Activated CD4-positive, alpha-beta memory T cell treated with anti-CD3 and anti-CD28 coated beads, Interleukin-2, amount 10 ng/mL, durations not matched to agents 7 days and 5 days (primary cell): Measurements from ENCODE around the gene PRPH2. TPM values are rescaled to one million over a fixed set of nuclear protein-coding genes. Genes with fewer than 3 reads are reported as not detected.

Experiments used
- CTCF ChIA-PET: fragments of 350-600 bp; sonication (Branson Sonifier 250); formaldehyde crosslinking; loops from one replicate; lab custom pipeline; 2021; ENCODE audit warnings: antibody characterized with exemption, inconsistent platforms; lab: Charles Lee
- POLR2A ChIA-PET: fragments of 350-600 bp; sonication (Branson Sonifier 250); formaldehyde crosslinking; loops from one replicate; lab custom pipeline; 2021; ENCODE audit warnings: antibody characterized with exemption; lab: Charles Lee
- DNase-seq: peaks from one replicate; pipeline ENCODE4 v3.0.0-alpha.2; 2020
- H3K27ac Mint-ChIP-seq: one replicate; pipeline ENCODE4 v1.8.0; 2021; ENCODE audit warnings: mild to moderate bottlenecking, mixed read lengths
- H3K27me3 Mint-ChIP-seq: one replicate; pipeline ENCODE4 v1.8.0; 2021; ENCODE audit warnings: mixed read lengths
- H3K36me3 Mint-ChIP-seq: one replicate; pipeline ENCODE4 v1.8.0; 2021; ENCODE audit warnings: low read depth, mixed read lengths
- H3K4me1 Mint-ChIP-seq: one replicate; pipeline ENCODE4 v1.8.0; 2021; ENCODE audit warnings: mixed read lengths
- H3K4me3 Mint-ChIP-seq: one replicate; pipeline ENCODE4 v1.8.0; 2021; ENCODE audit warnings: mild to moderate bottlenecking, mixed read lengths
- H3K9me3 Mint-ChIP-seq: one replicate; pipeline ENCODE4 v1.8.0; 2021; ENCODE audit warnings: mixed read lengths
- total RNA-seq, 2 experiments: library from RNA; stranded (reverse); gene quantifications; one replicate each; pipeline ENCODE4 v1.2.3, GENCODE V29; 2021

The PRPH2 gene
- not detected for total RNA-seq

- Mint-ChIP-seq H3K4me1 (peaks cover 18% of the 10 kb centered on the region), H3K4me3 (no peak within 1 kb of the TSS)
These were observed at the start of gene PRPH2 for GRCh38 chr6:42722497-42722896. Gene PRPH2 (minus strand): TSS chr6:42722597. CDS start chr6:42722334, 263 bp downstream.

GRCh38 chr6:42771741-42772100 is 49.3 kb upstream of the PRPH2 start:
- H3K36me3 Mint-ChIP-seq = peaks cover 25% of the 10 kb centered on the region
- H3K27me3 Mint-ChIP-seq = no peaks in the 10 kb centered on the region
- H3K4me3 Mint-ChIP-seq = peak overlapping the region; percentile 62
- DNase-seq = peak; percentile 43
- H3K27ac Mint-ChIP-seq = peak overlapping the region; percentile 100
- POLR2A ChIA-PET = interaction anchor here (0.6 to 20.1 kb wide), 19 partner anchors 11 to 243 kb away, joined by 3 to 658 read pairs (median 7); partner anchors contain the start of genes BICRAL, KLHDC3, PEX6 and RPL7L1
- peaks cover 64% of the 10 kb centered on the region for H3K4me1 Mint-ChIP-seq
- CTCF ChIA-PET = interaction anchor here (1.6 to 4.0 kb wide), 3 partner anchors 11 to 27 kb away, joined by 4 to 31 read pairs (median 15); partner anchors contain the start of genes BICRAL and TBCC
- H3K9me3 Mint-ChIP-seq = no peaks in the 10 kb centered on the region

More at GRCh38 chr6:42722497-42722896, at the start of gene PRPH2:
- Mint-ChIP-seq H3K27ac (no peak within 1 kb of the TSS), H3K27me3 (no peaks in the 10 kb centered on the region), H3K36me3 (no peaks in the 10 kb centered on the region), H3K9me3 (no peaks in the 10 kb centered on the region)
- POLR2A ChIA-PET = no interaction called here
- CTCF ChIA-PET = no interaction called here
- DNase-seq = no peak

- Mint-ChIP-seq H3K27me3 (no peaks in the 10 kb centered on the region), H3K27ac (peak overlapping the region; percentile 100), H3K4me3 (no peak overlapping the region), H3K4me1 (peaks cover 51% of the 10 kb centered on the region), H3K9me3 (no peaks in the 10 kb centered on the region), H3K36me3 (peaks cover 29% of the 10 kb centered on the region)
- DNase-seq = no peak
- CTCF ChIA-PET = interaction anchor here (0.8 to 4.0 kb wide), 4 partner anchors 13 to 620 kb away, joined by 3 to 31 read pairs (median 9); partner anchors contain the start of genes BICRAL and TBCC
- POLR2A ChIA-PET = interaction anchor here (0.8 to 20.1 kb wide), 13 partner anchors 13 to 848 kb away, joined by 3 to 658 read pairs (median 9); partner anchors contain the start of genes BICRAL, BYSL, CNPY3 and RPL7L1
These were observed 47.4 kb upstream of the PRPH2 start for GRCh38 chr6:42769836-42770235.

GRCh38 chr6:42769051-42769450 is 46.7 kb upstream of the PRPH2 start:
- Mint-ChIP-seq H3K36me3 (peaks cover 26% of the 10 kb centered on the region), H3K27me3 (no peaks in the 10 kb centered on the region), H3K9me3 (no peaks in the 10 kb centered on the region), H3K27ac (peak overlapping the region; percentile 24), H3K4me1 (peaks cover 44% of the 10 kb centered on the region), H3K4me3 (no peak overlapping the region)
- DNase-seq = no peak
- POLR2A ChIA-PET = interaction anchor here (1.6 to 20.1 kb wide), 4 partner anchors 14 to 160 kb away, joined by 5 to 658 read pairs (median 166); partner anchors contain the start of genes BICRAL, CNPY3, RPL7L1 and TBCC
- CTCF ChIA-PET = interaction anchor here (0.9 to 4.0 kb wide), 4 partner anchors 14 to 621 kb away, joined by 3 to 31 read pairs (median 4); partner anchors contain the start of gene BICRAL

GRCh38 chr6:42766163-42766670 is 43.8 kb upstream of the PRPH2 start:
- CTCF ChIA-PET = no interaction called here
- H3K27ac Mint-ChIP-seq = no peak overlapping the region
- H3K9me3 Mint-ChIP-seq = no peaks in the 10 kb centered on the region
- H3K4me1 Mint-ChIP-seq = peaks cover 26% of the 10 kb centered on the region
- H3K36me3 Mint-ChIP-seq = peaks cover 24% of the 10 kb centered on the region
- H3K27me3 Mint-ChIP-seq = no peaks in the 10 kb centered on the region
- DNase-seq = no peak
- H3K4me3 Mint-ChIP-seq = no peak overlapping the region
- POLR2A ChIA-PET = interaction anchor here (1.0 to 2.1 kb wide), 5 partner anchors 11 to 20 kb away, joined by 3 to 12 read pairs (median 6); partner anchors contain the start of genes BICRAL and TBCC

GRCh38 chr6:42764911-42765648 is 42.7 kb upstream of the PRPH2 start:
- Mint-ChIP-seq H3K9me3 (no peaks in the 10 kb centered on the region), H3K36me3 (peaks cover 22% of the 10 kb centered on the region), H3K27me3 (no peaks in the 10 kb centered on the region), H3K4me3 (no peak overlapping the region), H3K4me1 (peaks cover 17% of the 10 kb centered on the region), H3K27ac (no peak overlapping the region)
- no peak for DNase-seq
- CTCF ChIA-PET = interaction anchor here (0.5 kb wide), 1 partner anchor 662 kb away, joined by 3 read pairs; the partner anchor contains the start of gene ABCC10
- POLR2A ChIA-PET = interaction anchor here (1.0 to 2.1 kb wide), 6 partner anchors 10 to 38 kb away, joined by 3 to 12 read pairs (median 4); partner anchors contain the start of genes BICRAL and TBCC

- POLR2A ChIA-PET = interaction anchor here (1.3 to 5.2 kb wide), 4 partner anchors 9 to 117 kb away, joined by 3 to 34 read pairs (median 4); partner anchors contain the start of gene RPL7L1
- Mint-ChIP-seq H3K36me3 (peaks cover 22% of the 10 kb centered on the region), H3K27ac (no peak overlapping the region), H3K9me3 (no peaks in the 10 kb centered on the region), H3K4me1 (peaks cover 5% of the 10 kb centered on the region), H3K27me3 (no peaks in the 10 kb centered on the region), H3K4me3 (no peak overlapping the region)
- DNase-seq = no peak
- CTCF ChIA-PET = interaction anchor here (1.0 to 1.1 kb wide), 2 partner anchors 16 to 101 kb away, joined by 3 read pairs; no protein-coding TSS in a partner anchor
These were observed 40.6 kb upstream of the PRPH2 start for GRCh38 chr6:42762950-42763349.

- Mint-ChIP-seq H3K36me3 (peaks cover 17% of the 10 kb centered on the region), H3K4me3 (no peak overlapping the region), H3K27me3 (no peaks in the 10 kb centered on the region), H3K4me1 (peaks cover 4% of the 10 kb centered on the region), H3K9me3 (no peaks in the 10 kb centered on the region), H3K27ac (no peak overlapping the region)
- POLR2A ChIA-PET = interaction anchor here (1.3 to 5.2 kb wide), 5 partner anchors 9 to 117 kb away, joined by 3 to 34 read pairs (median 4); partner anchors contain the start of genes RPL7L1 and TBCC
- no peak for DNase-seq
- CTCF ChIA-PET = interaction anchor here (1.0 to 1.1 kb wide), 2 partner anchors 16 to 101 kb away, joined by 3 read pairs; no protein-coding TSS in a partner anchor
These were observed 40.0 kb upstream of the PRPH2 start for GRCh38 chr6:42762426-42762859.

- H3K4me1 Mint-ChIP-seq = peaks cover 3% of the 10 kb centered on the region
- DNase-seq = no peak
- no peak overlapping the region for H3K27ac Mint-ChIP-seq
- ChIA-PET CTCF (interaction anchor here (0.5 to 1.0 kb wide), 3 partner anchors 15 to 696 kb away, joined by 3 read pairs; no protein-coding TSS in a partner anchor), POLR2A (interaction anchor here (2.8 to 5.2 kb wide), 2 partner anchors 10 to 14 kb away, joined by 19 to 34 read pairs; partner anchors contain the start of gene TBCC)
- H3K9me3 Mint-ChIP-seq = no peaks in the 10 kb centered on the region
- no peaks in the 10 kb centered on the region for H3K27me3 Mint-ChIP-seq
- peaks cover 15% of the 10 kb centered on the region for H3K36me3 Mint-ChIP-seq
- H3K4me3 Mint-ChIP-seq = no peak overlapping the region
These were observed 39.1 kb upstream of the PRPH2 start for GRCh38 chr6:42761287-42762067.

- Mint-ChIP-seq H3K9me3 (no peaks in the 10 kb centered on the region), H3K27me3 (no peaks in the 10 kb centered on the region), H3K27ac (no peak overlapping the region), H3K36me3 (peaks cover 14% of the 10 kb centered on the region), H3K4me1 (peaks cover 3% of the 10 kb centered on the region), H3K4me3 (no peak overlapping the region)
- POLR2A ChIA-PET = interaction anchor here (0.6 to 5.2 kb wide), 5 partner anchors 10 to 369 kb away, joined by 3 to 34 read pairs (median 5); partner anchors contain the start of genes BICRAL and TBCC
- no peak for DNase-seq
- CTCF ChIA-PET = no interaction called here
These were observed 36.5 kb upstream of the PRPH2 start for GRCh38 chr6:42758756-42759430.

GRCh38 chr6:42756722-42757121 is 34.3 kb upstream of the PRPH2 start:
- Mint-ChIP-seq H3K27ac (no peak overlapping the region), H3K9me3 (no peaks in the 10 kb centered on the region)
- CTCF ChIA-PET = no interaction called here

More at GRCh38 chr6:42756722-42757121, 34.3 kb upstream of the PRPH2 start:
- DNase-seq = no peak
- Mint-ChIP-seq H3K4me1 (no peaks in the 10 kb centered on the region), H3K4me3 (no peak overlapping the region), H3K36me3 (peaks cover 11% of the 10 kb centered on the region), H3K27me3 (no peaks in the 10 kb centered on the region)
- POLR2A ChIA-PET = interaction anchor here (2.1 to 2.3 kb wide), 2 partner anchors 11 to 14 kb away, joined by 9 to 14 read pairs; partner anchors contain the start of gene TBCC
